Embryonic facial prominence (tissue), 1 donor: ENCODE measurements around the gene RNF14.
"Not testable (repeated sequence)": the region's sequence is repeated elsewhere in the genome, so short reads cannot be mapped to it uniquely, and the experiment has no call there.

ENCODE experiments used
- DNase-seq: peaks from one replicate; pipeline ENCODE4 v3.0.0-alpha.2; 2016; ENCODE audit errors: extremely low spot score

The RNF14 gene

GRCh38 chr5:142014911-142015584 is 46.1 kb downstream of the RNF14 start:
- DNase-seq, result no peak

DNA sequence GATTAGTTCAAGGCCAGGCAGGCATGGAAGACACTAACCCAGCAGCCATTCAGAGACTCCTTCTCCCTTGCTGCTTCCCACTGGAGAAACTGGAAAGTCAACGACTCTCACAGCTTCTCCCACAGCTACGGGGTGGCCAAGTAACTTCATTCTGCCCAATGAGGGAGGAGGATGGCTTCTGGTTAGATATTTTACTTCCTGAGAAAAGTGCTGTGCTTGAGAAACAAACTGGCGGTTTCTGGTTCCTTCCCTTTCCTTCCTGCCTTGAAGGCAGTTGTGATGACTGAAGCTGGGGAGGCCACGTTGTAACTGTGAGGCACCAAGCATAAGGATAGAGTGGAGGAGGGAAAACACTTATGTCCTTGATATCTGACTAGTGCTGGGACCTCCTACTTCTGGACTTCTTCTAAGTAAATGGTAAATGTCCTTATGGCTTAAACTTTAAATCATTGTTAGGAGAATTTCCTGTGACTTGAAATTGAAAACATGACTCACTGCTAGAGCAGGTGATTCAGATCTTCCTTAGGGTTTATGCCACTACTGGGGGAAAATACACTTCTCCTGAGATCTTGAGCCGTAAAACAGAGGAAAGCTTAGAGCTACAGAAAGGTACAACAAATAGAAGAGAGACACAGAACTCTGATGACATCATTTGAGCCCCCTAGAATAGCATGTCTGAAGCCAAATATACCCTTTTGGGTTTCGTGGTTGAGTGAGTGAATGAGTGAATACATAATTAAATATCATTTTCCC is 47.1 kb downstream of the RNF14 start:
- no peak for DNase-seq

DNA sequence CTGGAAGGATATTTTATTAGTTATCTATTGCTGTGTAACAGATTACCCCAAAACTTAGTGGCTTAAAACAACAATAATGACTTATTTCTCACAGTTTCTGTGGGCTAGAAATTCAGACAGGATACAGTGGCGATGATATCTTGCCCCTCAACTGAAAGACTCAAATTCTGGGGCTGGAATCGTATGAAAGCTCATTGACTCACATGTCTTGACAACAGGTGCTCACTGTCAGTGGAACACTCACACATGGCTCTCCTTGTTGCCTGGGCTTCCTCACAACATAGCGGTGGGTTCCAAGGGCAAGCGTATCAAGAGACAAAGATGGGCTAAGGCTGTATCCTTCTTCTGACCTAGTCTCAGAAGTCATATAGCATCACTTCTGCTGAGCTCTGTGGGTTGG is 47.7 kb downstream of the RNF14 start:
- DNase-seq, result no peak

DNA sequence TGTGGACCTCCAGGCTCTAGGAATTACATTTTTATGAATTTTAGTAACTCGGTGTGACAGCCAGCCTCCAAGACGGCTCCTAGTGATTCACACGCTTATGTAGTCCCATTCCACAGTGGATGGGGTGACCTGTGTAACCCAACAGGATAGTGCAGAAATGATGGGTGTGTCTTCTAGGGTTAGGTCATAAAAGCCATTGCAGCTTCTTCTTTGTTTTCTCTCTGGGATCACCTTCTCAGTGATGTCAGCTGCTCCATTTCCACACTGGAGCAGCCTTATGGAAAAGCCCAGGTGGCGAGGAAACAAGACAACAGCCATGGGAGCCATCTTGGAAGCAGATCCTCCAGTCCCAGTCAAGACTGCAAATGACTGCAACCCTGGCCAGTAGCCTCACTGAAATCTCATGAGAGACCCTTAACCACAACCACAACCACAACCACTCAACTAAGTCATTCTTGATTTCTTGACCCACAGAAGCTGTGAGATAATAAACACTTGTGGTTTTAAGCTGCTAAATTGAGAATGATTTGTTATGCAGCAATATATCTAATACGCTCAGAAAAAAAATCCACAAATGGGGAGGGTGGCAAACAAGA is 49.0 kb downstream of the RNF14 start:
- DNase-seq, result no peak

DNA sequence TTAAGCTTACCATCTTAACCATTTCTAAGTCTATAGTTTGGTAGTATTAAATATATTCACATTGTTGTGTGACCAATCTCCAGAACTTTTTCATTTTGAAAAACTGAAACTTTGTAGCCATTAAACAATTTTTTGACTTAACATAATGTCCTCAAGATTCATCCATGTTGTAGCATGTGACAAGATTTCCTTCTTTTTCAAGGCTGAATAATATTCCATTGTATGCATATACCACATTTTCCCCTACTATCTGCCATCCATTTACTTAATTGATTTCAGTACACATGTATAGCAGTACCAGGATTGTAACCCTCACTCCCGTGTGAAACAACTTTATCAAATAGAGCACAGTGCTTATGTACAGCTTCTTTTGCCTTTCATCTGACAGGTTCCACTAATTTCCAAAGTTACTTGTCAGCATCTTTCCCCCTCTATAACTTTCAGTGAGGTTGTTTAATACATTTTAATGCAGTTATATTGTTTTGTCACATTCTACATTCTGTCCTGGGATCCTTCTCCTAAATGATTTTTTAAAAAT is 51.3 kb downstream of the RNF14 start:
- no peak for DNase-seq

GRCh38 chr5:142023836-142024235 is 54.9 kb downstream of the RNF14 start:
- DNase-seq, result no peak

- peak; percentile 58 for DNase-seq
These were observed 55.9 kb downstream of the RNF14 start for GRCh38 chr5:142024771-142025304.

- no peak for DNase-seq
These were observed 56.7 kb downstream of the RNF14 start for GRCh38 chr5:142025637-142026036.

- DNase-seq, result no peak
These were observed 63.2 kb downstream of the RNF14 start for GRCh38 chr5:142032150-142032549.

DNA sequence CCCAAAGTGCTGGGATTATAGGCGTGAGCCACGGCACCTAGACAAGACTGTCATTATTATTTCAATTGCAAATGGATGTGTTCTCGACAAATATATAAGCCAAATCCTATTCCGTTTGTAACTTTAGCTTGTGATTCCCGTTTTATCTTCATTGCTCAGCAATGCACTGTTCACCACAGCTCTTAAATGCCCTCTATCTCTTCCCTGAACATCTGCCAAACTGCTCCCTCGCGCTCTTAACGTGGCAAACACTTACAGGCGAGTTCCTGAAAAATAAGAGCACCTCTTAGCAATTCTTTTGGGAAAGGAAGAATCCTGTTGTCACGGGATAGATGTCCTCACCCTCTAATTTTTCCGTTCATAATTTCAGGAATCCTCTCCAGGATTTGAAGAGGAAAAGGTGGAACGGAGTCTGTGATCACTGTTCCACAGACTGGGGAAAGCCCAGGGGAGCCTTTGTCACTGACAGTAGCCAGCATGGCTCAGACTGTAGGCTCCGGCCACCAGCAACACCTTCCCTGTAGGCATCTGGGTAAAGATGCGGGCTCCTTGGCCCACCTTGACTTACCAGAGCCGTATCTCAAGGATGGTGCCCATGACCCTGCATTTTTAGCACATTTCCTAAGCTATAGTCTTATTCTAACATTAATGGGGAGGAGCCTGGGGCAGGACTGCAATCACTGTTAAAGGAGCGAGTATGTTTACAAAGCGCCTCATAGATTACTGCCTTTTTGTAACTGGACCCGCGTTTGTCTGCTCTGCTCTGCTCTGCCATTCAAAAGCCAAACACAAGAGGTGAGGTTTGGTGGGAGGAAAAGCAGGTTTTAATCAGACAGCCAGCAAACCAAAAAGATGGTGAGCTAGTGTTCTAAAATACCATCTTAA is 64.1 kb downstream of the RNF14 start:
- DNase-seq, result no peak

DNA sequence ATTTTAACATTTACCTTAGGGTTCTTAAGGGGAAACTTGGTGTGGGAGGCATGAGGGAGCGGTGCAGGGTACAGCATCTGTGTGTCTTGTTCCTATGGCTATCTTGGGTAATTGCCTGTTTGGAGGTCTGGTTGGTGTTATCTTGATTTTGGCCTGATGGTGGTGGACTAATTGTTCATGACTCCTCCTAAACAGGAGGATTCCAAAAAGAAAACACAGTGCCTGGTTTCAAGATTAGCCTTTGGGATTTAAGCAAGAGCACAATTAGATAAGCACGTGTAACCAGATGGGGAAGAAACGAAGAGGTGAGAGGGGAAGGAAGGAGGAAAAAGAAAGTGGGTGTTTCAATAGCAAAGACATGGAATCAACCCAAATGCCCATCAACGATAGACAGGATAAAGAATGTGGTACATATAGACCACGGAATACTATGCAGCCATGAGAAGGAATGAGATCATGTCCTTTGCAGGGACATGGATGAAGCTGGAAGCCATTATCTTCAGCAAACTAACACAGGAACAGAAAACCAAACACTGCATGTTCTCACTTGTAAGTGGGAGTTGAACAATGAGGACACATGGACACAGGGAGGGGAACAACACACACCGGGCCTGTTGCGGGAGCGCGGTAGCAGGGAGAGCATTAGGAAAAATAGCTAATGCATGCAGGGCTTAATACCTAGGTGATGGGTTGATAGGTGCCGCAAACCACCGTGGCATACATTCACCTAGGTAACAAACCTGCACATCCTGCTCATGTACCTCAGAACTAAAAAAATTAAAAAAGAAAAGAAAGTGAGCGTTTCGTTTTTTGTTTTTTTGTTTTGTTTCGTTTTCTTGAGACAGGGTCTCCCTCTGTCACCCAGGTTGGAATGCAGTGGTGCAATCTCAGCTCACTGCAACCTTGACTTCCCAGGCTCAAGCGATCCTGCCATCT is 65.0 kb downstream of the RNF14 start:
- not testable (repeated sequence) for DNase-seq

- no peak for DNase-seq
These were observed 66.1 kb downstream of the RNF14 start for GRCh38 chr5:142034994-142035393.

DNA sequence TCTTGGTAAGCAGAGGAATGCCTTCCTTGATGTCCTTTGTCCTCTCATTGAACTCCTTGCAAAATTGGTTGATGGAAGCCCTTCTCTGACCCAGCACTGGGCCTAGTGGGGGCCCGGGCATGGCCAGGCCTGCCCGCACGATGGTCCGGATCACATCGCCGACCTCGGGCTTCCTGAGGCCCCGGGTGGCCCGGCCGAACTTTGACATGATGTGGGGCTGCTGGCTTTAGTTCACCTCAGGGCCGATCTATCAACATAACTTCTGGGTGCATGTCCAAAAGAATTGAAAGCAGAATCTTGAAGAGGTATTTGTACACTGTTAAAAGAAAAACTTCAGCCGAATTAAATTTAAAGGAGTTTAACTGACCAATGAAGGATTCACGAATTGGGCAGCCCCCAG is 68.0 kb downstream of the RNF14 start:
- DNase-seq, result no peak

DNA sequence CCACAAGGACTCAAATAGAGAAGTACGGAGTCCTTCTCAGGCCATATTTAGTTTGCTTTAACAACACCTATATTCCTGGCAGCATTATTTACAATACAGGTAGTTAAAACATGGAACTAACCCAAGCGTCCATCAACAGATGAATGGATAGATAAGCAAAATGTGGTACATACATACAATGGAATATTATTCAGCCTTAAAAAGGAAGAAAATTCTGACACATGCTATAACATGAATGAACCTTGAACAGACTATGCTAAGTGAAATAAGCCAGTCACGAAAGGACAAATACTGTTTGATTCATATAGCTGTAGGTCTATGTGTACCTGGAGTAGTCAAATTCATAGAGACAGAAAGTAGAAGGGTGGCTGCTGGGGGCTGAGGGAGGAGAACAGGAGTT is 68.7 kb downstream of the RNF14 start:
- DNase-seq, result not testable (repeated sequence)

- no peak for DNase-seq
These were observed 69.8 kb downstream of the RNF14 start for GRCh38 chr5:142038735-142039134.
